K562 (cell line): ENCODE measurements around the gene CYTH4. TPM values are rescaled to one million over a fixed set of nuclear protein-coding genes. Genes with fewer than 3 reads are reported as not detected.

Source experiments
- ATF3 ChIP-seq, 2 experiments: fragments of 450-650 bp in 1 of 2; sonication (generic) in 1 of 2; formaldehyde crosslinking in 1 of 2; IDR thresholded peaks in 1 of 2; conservative IDR thresholded peaks in 1 of 2; 2 replicates each; pipeline versions ENCODE4 v1.6.1 to v1.8.1; 2016 to 2023; ENCODE audit warnings: mild to moderate bottlenecking in 2 of 2, moderate library complexity in 2 of 2, inconsistent platforms in 1 of 2, missing genetic modification reagents in 1 of 2
- PCBP2 ChIP-seq: fragments of 200-400 bp; formaldehyde crosslinking; IDR thresholded peaks from 2 replicates; pipeline ENCODE4 v1.6.1; 2018; ENCODE audit warnings: low read length, low read depth, mild to moderate bottlenecking, moderate library complexity; ENCODE audit not compliant: poor library complexity, severe bottlenecking
- PML ChIP-seq: IDR thresholded peaks from 2 replicates; pipeline ENCODE4 v1.6.1; 2012; ENCODE audit warnings: low read length, inconsistent platforms
- SMAD3 ChIP-seq: fragments of 450-650 bp; formaldehyde crosslinking; conservative IDR thresholded peaks from 2 replicates; pipeline ENCODE4 v1.4.0; 2020; ENCODE audit warnings: mild to moderate bottlenecking
- SMARCA4 ChIP-seq: fragments of 450-650 bp; IDR thresholded peaks from 2 replicates; pipeline ENCODE4 v1.6.1; 2016
- ZNF175 ChIP-seq: fragments of 200-800 bp; sonication (Bioruptor generic); IDR thresholded peaks from 2 replicates; pipeline ENCODE4 v1.6.1; 2016; ENCODE audit warnings: low read depth, mild to moderate bottlenecking, missing genetic modification characterization, missing compliant biosample characterization
- ZNF263 ChIP-seq: sonication (generic); formaldehyde crosslinking; IDR thresholded peaks from 2 replicates; pipeline ENCODE4 v1.8.0; 2022; ENCODE audit warnings: mild to moderate bottlenecking, missing genetic modification reagents, borderline replicate concordance
- ZNF696 ChIP-seq: fragments of 250-450 bp; sonication (Bioruptor Pico); conservative IDR thresholded peaks from 2 replicates; pipeline ENCODE4 v1.4.0; 2020; ENCODE audit warnings: mild to moderate bottlenecking, moderate library complexity
- polyA plus RNA-seq, 8 experiments: library from polyadenylated mRNA; depleted of rRNA in 4 of 8; stranded (reverse) in 5 of 8; unstranded in 3 of 8; fragments of >200 nt; fragmentation: Nextera tagmentation in 2 of 8; fragmentation: Illumina TruSeq in 1 of 8; extraction: Ambion mirVana in 2 of 8; extraction: Trizol in 1 of 8; gene quantifications; 2 replicates each; pipeline versions ENCODE4 v1.2.1 to v1.2.3, GENCODE V29; 2011 to 2014; ENCODE audit warnings: inconsistent platforms in 1 of 8, missing spikeins in 1 of 8
- total RNA-seq, 7 experiments: library from RNA; depleted of rRNA in 6 of 7; stranded (reverse); fragments of >200 nt in 6 of 7; fragmentation: Illumina TruSeq in 2 of 7; extraction: Trizol in 2 of 7; gene quantifications; 2 replicates each; pipeline versions ENCODE4 v1.2.1 to v1.2.3, GENCODE V29; 2011 to 2021; ENCODE audit warnings: low replicate concordance in 1 of 7
- TF ChIP-seq, protein P1 (sequence below): fragments of 450-650 bp; IDR thresholded peaks from 2 replicates; pipeline ENCODE4 v1.6.1; 2016; ENCODE audit warnings: mild to moderate bottlenecking, moderate library complexity
- TF ChIP-seq, protein P2 (sequence below), 2 experiments: fragments of 450-650 bp; IDR thresholded peaks; 2 replicates each; pipeline ENCODE4 v1.6.1; 2018; ENCODE audit warnings: mild to moderate bottlenecking in 2 of 2, low read depth in 1 of 2; ENCODE audit not compliant: partially characterized antibody in 2 of 2

CYTH4 gene
- total and polyA plus RNA-seq, 9 of the 15 experiments (the other 6 are each of a cell fraction or from before 2014, with no cell fraction given), result 0.03 to 2.0 (median 0.61) TPM; not detected in 1

DNA sequence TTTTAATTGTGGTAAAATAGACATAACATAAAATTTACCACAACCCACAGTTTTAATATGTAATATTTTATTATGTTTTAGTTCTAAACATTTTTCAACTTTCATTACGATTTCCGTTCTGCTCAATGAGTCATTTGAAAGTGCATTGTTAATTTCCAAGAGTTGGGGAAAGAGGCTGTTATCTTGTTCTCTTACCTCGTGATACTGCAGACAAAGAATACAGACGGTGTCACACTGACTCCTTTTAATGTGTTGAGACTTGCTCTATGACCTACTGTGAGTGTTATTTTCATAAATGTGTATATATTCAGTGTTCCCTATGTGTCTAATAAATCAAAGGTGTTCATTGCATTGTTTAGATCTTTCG, 27.5 kb upstream of the CYTH4 start (continued):
- TF ChIP-seq, protein P1, sequence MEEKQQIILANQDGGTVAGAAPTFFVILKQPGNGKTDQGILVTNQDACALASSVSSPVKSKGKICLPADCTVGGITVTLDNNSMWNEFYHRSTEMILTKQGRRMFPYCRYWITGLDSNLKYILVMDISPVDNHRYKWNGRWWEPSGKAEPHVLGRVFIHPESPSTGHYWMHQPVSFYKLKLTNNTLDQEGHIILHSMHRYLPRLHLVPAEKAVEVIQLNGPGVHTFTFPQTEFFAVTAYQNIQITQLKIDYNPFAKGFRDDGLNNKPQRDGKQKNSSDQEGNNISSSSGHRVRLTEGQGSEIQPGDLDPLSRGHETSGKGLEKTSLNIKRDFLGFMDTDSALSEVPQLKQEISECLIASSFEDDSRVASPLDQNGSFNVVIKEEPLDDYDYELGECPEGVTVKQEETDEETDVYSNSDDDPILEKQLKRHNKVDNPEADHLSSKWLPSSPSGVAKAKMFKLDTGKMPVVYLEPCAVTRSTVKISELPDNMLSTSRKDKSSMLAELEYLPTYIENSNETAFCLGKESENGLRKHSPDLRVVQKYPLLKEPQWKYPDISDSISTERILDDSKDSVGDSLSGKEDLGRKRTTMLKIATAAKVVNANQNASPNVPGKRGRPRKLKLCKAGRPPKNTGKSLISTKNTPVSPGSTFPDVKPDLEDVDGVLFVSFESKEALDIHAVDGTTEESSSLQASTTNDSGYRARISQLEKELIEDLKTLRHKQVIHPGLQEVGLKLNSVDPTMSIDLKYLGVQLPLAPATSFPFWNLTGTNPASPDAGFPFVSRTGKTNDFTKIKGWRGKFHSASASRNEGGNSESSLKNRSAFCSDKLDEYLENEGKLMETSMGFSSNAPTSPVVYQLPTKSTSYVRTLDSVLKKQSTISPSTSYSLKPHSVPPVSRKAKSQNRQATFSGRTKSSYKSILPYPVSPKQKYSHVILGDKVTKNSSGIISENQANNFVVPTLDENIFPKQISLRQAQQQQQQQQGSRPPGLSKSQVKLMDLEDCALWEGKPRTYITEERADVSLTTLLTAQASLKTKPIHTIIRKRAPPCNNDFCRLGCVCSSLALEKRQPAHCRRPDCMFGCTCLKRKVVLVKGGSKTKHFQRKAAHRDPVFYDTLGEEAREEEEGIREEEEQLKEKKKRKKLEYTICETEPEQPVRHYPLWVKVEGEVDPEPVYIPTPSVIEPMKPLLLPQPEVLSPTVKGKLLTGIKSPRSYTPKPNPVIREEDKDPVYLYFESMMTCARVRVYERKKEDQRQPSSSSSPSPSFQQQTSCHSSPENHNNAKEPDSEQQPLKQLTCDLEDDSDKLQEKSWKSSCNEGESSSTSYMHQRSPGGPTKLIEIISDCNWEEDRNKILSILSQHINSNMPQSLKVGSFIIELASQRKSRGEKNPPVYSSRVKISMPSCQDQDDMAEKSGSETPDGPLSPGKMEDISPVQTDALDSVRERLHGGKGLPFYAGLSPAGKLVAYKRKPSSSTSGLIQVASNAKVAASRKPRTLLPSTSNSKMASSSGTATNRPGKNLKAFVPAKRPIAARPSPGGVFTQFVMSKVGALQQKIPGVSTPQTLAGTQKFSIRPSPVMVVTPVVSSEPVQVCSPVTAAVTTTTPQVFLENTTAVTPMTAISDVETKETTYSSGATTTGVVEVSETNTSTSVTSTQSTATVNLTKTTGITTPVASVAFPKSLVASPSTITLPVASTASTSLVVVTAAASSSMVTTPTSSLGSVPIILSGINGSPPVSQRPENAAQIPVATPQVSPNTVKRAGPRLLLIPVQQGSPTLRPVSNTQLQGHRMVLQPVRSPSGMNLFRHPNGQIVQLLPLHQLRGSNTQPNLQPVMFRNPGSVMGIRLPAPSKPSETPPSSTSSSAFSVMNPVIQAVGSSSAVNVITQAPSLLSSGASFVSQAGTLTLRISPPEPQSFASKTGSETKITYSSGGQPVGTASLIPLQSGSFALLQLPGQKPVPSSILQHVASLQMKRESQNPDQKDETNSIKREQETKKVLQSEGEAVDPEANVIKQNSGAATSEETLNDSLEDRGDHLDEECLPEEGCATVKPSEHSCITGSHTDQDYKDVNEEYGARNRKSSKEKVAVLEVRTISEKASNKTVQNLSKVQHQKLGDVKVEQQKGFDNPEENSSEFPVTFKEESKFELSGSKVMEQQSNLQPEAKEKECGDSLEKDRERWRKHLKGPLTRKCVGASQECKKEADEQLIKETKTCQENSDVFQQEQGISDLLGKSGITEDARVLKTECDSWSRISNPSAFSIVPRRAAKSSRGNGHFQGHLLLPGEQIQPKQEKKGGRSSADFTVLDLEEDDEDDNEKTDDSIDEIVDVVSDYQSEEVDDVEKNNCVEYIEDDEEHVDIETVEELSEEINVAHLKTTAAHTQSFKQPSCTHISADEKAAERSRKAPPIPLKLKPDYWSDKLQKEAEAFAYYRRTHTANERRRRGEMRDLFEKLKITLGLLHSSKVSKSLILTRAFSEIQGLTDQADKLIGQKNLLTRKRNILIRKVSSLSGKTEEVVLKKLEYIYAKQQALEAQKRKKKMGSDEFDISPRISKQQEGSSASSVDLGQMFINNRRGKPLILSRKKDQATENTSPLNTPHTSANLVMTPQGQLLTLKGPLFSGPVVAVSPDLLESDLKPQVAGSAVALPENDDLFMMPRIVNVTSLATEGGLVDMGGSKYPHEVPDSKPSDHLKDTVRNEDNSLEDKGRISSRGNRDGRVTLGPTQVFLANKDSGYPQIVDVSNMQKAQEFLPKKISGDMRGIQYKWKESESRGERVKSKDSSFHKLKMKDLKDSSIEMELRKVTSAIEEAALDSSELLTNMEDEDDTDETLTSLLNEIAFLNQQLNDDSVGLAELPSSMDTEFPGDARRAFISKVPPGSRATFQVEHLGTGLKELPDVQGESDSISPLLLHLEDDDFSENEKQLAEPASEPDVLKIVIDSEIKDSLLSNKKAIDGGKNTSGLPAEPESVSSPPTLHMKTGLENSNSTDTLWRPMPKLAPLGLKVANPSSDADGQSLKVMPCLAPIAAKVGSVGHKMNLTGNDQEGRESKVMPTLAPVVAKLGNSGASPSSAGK, result peak; percentile 17; the same call in 1 of the 2 replicates
- TF ChIP-seq PML (no peak), PCBP2 (no peak), ATF3 (IDR thresholded peaks at IDR 0.05) (peak; percentile 38; the same call in 1 of the 2 replicates), ATF3 (CRISPR knock-in tag; conservative IDR thresholded peaks at IDR 0.05) (no peak), ZNF175 (CRISPR knock-in tag) (0 out of 2 replicates have a peak, but pooled peaks have one; percentile 47), ZNF263 (CRISPR knock-in tag) (no peak), ZNF696 (CRISPR knock-in tag) (no peak), SMARCA4 (peak; percentile 31; the same call in 1 of the 2 replicates), SMAD3 (no peak)
- TF ChIP-seq, protein P2, sequence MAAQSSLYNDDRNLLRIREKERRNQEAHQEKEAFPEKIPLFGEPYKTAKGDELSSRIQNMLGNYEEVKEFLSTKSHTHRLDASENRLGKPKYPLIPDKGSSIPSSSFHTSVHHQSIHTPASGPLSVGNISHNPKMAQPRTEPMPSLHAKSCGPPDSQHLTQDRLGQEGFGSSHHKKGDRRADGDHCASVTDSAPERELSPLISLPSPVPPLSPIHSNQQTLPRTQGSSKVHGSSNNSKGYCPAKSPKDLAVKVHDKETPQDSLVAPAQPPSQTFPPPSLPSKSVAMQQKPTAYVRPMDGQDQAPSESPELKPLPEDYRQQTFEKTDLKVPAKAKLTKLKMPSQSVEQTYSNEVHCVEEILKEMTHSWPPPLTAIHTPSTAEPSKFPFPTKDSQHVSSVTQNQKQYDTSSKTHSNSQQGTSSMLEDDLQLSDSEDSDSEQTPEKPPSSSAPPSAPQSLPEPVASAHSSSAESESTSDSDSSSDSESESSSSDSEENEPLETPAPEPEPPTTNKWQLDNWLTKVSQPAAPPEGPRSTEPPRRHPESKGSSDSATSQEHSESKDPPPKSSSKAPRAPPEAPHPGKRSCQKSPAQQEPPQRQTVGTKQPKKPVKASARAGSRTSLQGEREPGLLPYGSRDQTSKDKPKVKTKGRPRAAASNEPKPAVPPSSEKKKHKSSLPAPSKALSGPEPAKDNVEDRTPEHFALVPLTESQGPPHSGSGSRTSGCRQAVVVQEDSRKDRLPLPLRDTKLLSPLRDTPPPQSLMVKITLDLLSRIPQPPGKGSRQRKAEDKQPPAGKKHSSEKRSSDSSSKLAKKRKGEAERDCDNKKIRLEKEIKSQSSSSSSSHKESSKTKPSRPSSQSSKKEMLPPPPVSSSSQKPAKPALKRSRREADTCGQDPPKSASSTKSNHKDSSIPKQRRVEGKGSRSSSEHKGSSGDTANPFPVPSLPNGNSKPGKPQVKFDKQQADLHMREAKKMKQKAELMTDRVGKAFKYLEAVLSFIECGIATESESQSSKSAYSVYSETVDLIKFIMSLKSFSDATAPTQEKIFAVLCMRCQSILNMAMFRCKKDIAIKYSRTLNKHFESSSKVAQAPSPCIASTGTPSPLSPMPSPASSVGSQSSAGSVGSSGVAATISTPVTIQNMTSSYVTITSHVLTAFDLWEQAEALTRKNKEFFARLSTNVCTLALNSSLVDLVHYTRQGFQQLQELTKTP (IDR thresholded peaks at IDR 0.05; ENCODE audit: low read depth in 1 of 2, partially characterized antibody in 2 of 2), result no peak
